ENCODE measurements around the gene B3GAT1.

GRCh38 chr11:134449713-134450112 is 37.7 kb upstream of the B3GAT1 start:
- TF ChIP-seq, protein P1, sequence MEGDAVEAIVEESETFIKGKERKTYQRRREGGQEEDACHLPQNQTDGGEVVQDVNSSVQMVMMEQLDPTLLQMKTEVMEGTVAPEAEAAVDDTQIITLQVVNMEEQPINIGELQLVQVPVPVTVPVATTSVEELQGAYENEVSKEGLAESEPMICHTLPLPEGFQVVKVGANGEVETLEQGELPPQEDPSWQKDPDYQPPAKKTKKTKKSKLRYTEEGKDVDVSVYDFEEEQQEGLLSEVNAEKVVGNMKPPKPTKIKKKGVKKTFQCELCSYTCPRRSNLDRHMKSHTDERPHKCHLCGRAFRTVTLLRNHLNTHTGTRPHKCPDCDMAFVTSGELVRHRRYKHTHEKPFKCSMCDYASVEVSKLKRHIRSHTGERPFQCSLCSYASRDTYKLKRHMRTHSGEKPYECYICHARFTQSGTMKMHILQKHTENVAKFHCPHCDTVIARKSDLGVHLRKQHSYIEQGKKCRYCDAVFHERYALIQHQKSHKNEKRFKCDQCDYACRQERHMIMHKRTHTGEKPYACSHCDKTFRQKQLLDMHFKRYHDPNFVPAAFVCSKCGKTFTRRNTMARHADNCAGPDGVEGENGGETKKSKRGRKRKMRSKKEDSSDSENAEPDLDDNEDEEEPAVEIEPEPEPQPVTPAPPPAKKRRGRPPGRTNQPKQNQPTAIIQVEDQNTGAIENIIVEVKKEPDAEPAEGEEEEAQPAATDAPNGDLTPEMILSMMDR (IDR thresholded peaks at IDR 0.05; ENCODE audit: insufficient read depth, low read length), result no peak
- TF ChIP-seq POLR2AphosphoS5 (IDR thresholded peaks at IDR 0.05; ENCODE audit: low read depth), result no peak
- no peak for TF ChIP-seq GABPA (IDR thresholded peaks at IDR 0.05; ENCODE audit: low read depth)

Data from HL-60 (cell line).